Heart right ventricle (tissue), 16 donors: ENCODE measurements around the gene VGLL3. TPM values are rescaled to one million over a fixed set of nuclear protein-coding genes. Genes with fewer than 3 reads are reported as not detected.

Source experiments
- ATAC-seq, 8 donors: fragments of 200-7000 bp; cut with Tn5 transposase; one replicate each; pipeline ENCODE4 v1.9.1; 2020; ENCODE audit warnings: mild to moderate bottlenecking in 8 of 8, moderate library complexity in 8 of 8, moderate number of reproducible peaks in 1 of 8
- DNase-seq, 2 donors: peaks; one replicate each; pipeline ENCODE4 v3.0.0-alpha.2; 2020
- H3K27ac ChIP-seq, 10 donors: fragments of 200-600 bp; sonication (generic) in 2 of 10; one replicate each; pipeline versions ENCODE4 v1.5.0 to v1.8.0; 2020 to 2022; ENCODE audit warnings: mild to moderate bottlenecking in 3 of 10
- H3K27me3 ChIP-seq, 7 donors: fragments of 200-600 bp; one replicate each; pipeline ENCODE4 v1.8.0; 2021 to 2022; ENCODE audit warnings: mild to moderate bottlenecking in 2 of 7
- H3K36me3 ChIP-seq, 9 donors: fragments of 200-600 bp; sonication (generic) in 1 of 9; one replicate each; pipeline versions ENCODE4 v1.5.0 to v1.8.0; 2020 to 2022; ENCODE audit warnings: mild to moderate bottlenecking in 2 of 9
- H3K4me1 ChIP-seq, 9 donors: fragments of 200-600 bp; sonication (generic) in 1 of 9; one replicate each; pipeline versions ENCODE4 v1.5.0 to v1.8.0; 2020 to 2022; ENCODE audit warnings: mild to moderate bottlenecking in 4 of 9
- H3K4me3 ChIP-seq, 10 donors: fragments of 200-600 bp; sonication (generic) in 2 of 10; one replicate each; pipeline versions ENCODE4 v1.5.0 to v1.8.0; 2020 to 2022; ENCODE audit warnings: mild to moderate bottlenecking in 7 of 10, moderate library complexity in 2 of 10
- H3K9me3 ChIP-seq, 11 donors: fragments of 200-600 bp in 10 of 11; sonication (generic) in 2 of 11; one replicate each; pipeline versions ENCODE4 v1.5.0 to v1.8.0; 2013 to 2022; ENCODE audit warnings: mild to moderate bottlenecking in 2 of 11, control low read depth in 1 of 11, moderate library complexity in 1 of 11
- CTCF ChIP-seq, 9 donors: fragments of 200-600 bp; sonication (generic) in 2 of 9; IDR thresholded peaks; one replicate each; pipeline versions ENCODE4 v1.5.0 to v1.8.0; 2021 to 2022; ENCODE audit warnings: antibody characterized with exemption in 9 of 9, mild to moderate bottlenecking in 5 of 9, moderate library complexity in 1 of 9
- WGBS, 2 donors: extraction: QIAGEN DNeasy Blood & Tissue Kit; methylation state at CpG; one replicate each; pipeline ENCODE4 v1.1.7; 2013; ENCODE audit warnings: inconsistent platforms in 1 of 2; 5-methylcytosine and 5-hydroxymethylcytosine counted together
- intact Hi-C, 10 donors: fragments of 100-400 bp; cut with DNase I; formaldehyde crosslinking; loops; one replicate each; pipeline versions ENCODE4 v1.11.1 to v1.14.2; 2022
- long read RNA-seq, 3 donors: library from polyadenylated mRNA; unstranded; transcript quantifications; one replicate each; pipeline ENCODE4 v2.0.0, GENCODE V29; 2020 to 2021
- polyA plus RNA-seq, 2 donors: library from polyadenylated mRNA; stranded (reverse); fragments of 200-250 nt; gene quantifications; one replicate each; pipeline ENCODE4 v1.2.3, GENCODE V29; 2013
- total RNA-seq, 10 donors: library from RNA; stranded (reverse); fragmentation: NEBNext Ultra II Directional in 3 of 10; extraction: Animal tissue kit (Norgen Biotek cat#: 25700) in 3 of 10; gene quantifications; one replicate each; pipeline versions ENCODE4 v1.2.1 to v1.2.4, GENCODE V29; 2021 to 2023
- donor health status: Arrhythmogenic right ventricular cardiomyopathy.
- donor health status: ischemic (EF 13 %, LVEDD 7.1; RV severe dilation, severe dysfunction).
- donor health status: healthy with polysubstance abuse.
- donor health status: DM: no; HTN: yes; CAD: no.
- donor health status: DM: no; HTN: no; CAD: no.
- donor health status: ischemic (EF 25% LVEDD 6.9; RV normal size, moderate dysfunction).
- donor health status: ischemic (EF 25% LVEDD 5.7; RV mildly dilated, moderate dysfunction).
- donor health status: healthy.
- donor health status: DM: yes; HTN: yes; CAD: no.
- donor health status: Ischemic cardiomyopathy.
- donor health status: ischemic (EF 35%, LVEDD 5.7; RV mildly dilated, moderate dysfunction).
- donor health status: nonischemic (EF 11% LVEDD 7.7; RV severe dilation, severe dysfunction).
- donor health status: DM: yes; HTN: yes; CAD: no.
- donor health status: PGD.
- donor health status: ischemic (EF 29% LVEDD 5.4; RV normal size, mild dysfunction).
- donor health status: nonischemic (EF 23%, LVEDD 6.1; RV moderate dilation, normal function).

Gene VGLL3
- total RNA-seq (10 to 100 TPM in 1 of 10 donors, 1 to 10 TPM in 9; 1.3 to 15.3 (median 4.2) TPM), polyA plus RNA-seq (1 to 10 TPM; 1.0 to 1.3 TPM)
- long read RNA-seq, donor 1 = 0 reads
- long read RNA-seq, donor 2, partial matches to known transcripts = 0 of 1 reads
- long read RNA-seq, donor 2, other reads (novel, unspliced or antisense) = 1 of 1 reads
- long read RNA-seq, donor 3, partial matches to known transcripts = 0 of 4 reads
- long read RNA-seq, donor 3, other reads (novel, unspliced or antisense) = 4 of 4 reads

- intact Hi-C loops = loop anchor here in 2 of 10 donors (10.0 kb wide), 2 partner anchors 94 to 206 kb away; no protein-coding TSS in a partner anchor
- Histone ChIP-seq H3K9me3 (no peaks in the 10 kb centered on the region), H3K36me3 (no peaks in the 10 kb centered on the region), H3K4me1 (peaks cover 0 to 21% (median 5%) of the 10 kb centered on the region in 9 donors), H3K4me3 (peak within 1 kb of the TSS; percentile 7 to 65 (median 62)), H3K27ac (peak within 1 kb of the TSS; percentile 23 to 81 (median 68)), H3K27me3 (peaks cover 0 to 42% (median 20%) of the 10 kb centered on the region in 7 donors)
- DNase-seq (peak; percentile 33 to 72), ATAC-seq (peak; percentile 74 to 91 (median 82))
- peak in 1 of 9 donors; percentile 20 for TF ChIP-seq CTCF (IDR thresholded peaks at IDR 0.05)
- 0 to 1% methylated on average over 67 to 77 of the region's 77 CpGs for WGBS, 2 donors
Measured at GRCh38 chr3:86990734-86991481, at the start of gene VGLL3. Gene VGLL3 (minus strand): TSS chr3:86991149. CDS start chr3:86990743, 406 bp downstream.

- no peaks in the 10 kb centered on the region for H3K4me1 ChIP-seq
- no peak overlapping the region for H3K4me3 ChIP-seq
- intact Hi-C loops = no loop called here
- TF ChIP-seq CTCF (IDR thresholded peaks at IDR 0.05) = no peak
- 70 to 72% methylated on average over 3 of the region's 3 CpGs for WGBS, 2 donors
- H3K9me3 ChIP-seq = no peaks in the 10 kb centered on the region
- no peak for DNase-seq
- no peaks in the 10 kb centered on the region for H3K27me3 ChIP-seq
- no peaks in the 10 kb centered on the region for H3K36me3 ChIP-seq
- ATAC-seq = no peak
- no peak overlapping the region for H3K27ac ChIP-seq
Measured at GRCh38 chr3:87037652-87038051, 46.7 kb upstream of the VGLL3 start.

- intact Hi-C loops = no loop called here
- WGBS, 2 donors = 92 to 94% methylated on average over 6 of the region's 6 CpGs
- Histone ChIP-seq H3K4me3 (no peak overlapping the region), H3K27ac (no peak overlapping the region), H3K4me1 (no peaks in the 10 kb centered on the region), H3K9me3 (no peaks in the 10 kb centered on the region), H3K27me3 (no peaks in the 10 kb centered on the region), H3K36me3 (no peaks in the 10 kb centered on the region)
- ATAC-seq = no peak
- DNase-seq = no peak
- TF ChIP-seq CTCF (IDR thresholded peaks at IDR 0.05) = no peak
Measured at GRCh38 chr3:87036671-87037070, 45.7 kb upstream of the VGLL3 start.

GRCh38 chr3:87035339-87035738 lies 44.4 kb upstream of the VGLL3 start:
- Histone ChIP-seq H3K27me3 (no peaks in the 10 kb centered on the region), H3K4me3 (no peak overlapping the region), H3K36me3 (no peaks in the 10 kb centered on the region), H3K9me3 (no peaks in the 10 kb centered on the region), H3K4me1 (no peaks in the 10 kb centered on the region), H3K27ac (no peak overlapping the region)
- 66 to 70% methylated on average over 3 of the region's 3 CpGs for WGBS, 2 donors
- DNase-seq = no peak
- no peak for TF ChIP-seq CTCF (IDR thresholded peaks at IDR 0.05)
- intact Hi-C loops = no loop called here
- ATAC-seq = no peak
